Stimulated activated CD4-positive, alpha-beta T cell treated with anti-CD3 and anti-CD28 coated beads, Interleukin-4, amount 100 ng/mL, for 48 hours (primary cell): Measurements from ENCODE around the gene TMEM31.

ENCODE experiments used
- DNase-seq, 2 donors: peaks; one replicate each; pipeline ENCODE4 v3.0.0-alpha.2; 2020; ENCODE audit warnings: low read depth in 2 of 2

TMEM31 gene

GRCh38 chrX:103710609-103711008 lies at the start of gene TMEM31:
TSS of gene TMEM31 (plus strand) at chrX:103710909. CDS start at chrX:103712259, 1,350 bp downstream.
- no peak for DNase-seq

- DNase-seq: no peak
Measured at GRCh38 chrX:103663981-103664762, 46.5 kb upstream of the TMEM31 start.

- no peak for DNase-seq
Measured at GRCh38 chrX:103666202-103667107, 44.3 kb upstream of the TMEM31 start.

- no peak for DNase-seq
Measured at GRCh38 chrX:103669745-103670144, 41.0 kb upstream of the TMEM31 start.

GRCh38 chrX:103674531-103675454 lies 35.9 kb upstream of the TMEM31 start:
- DNase-seq: no peak

GRCh38 chrX:103678199-103678993 lies 32.3 kb upstream of the TMEM31 start:
- no peak for DNase-seq

- no peak for DNase-seq
Measured at GRCh38 chrX:103681443-103681842, 29.3 kb upstream of the TMEM31 start.

- DNase-seq: no peak
Measured at GRCh38 chrX:103685396-103685795, 25.3 kb upstream of the TMEM31 start.

GRCh38 chrX:103686199-103687072 lies 24.3 kb upstream of the TMEM31 start, which contains the start of gene MORF4L2:
TSS of gene MORF4L2 (minus strand) at chrX:103686699. CDS start at chrX:103677027, 9,672 bp downstream.
- DNase-seq: peak; percentile 57 to 77

GRCh38 chrX:103687073-103687695 lies 23.5 kb upstream of the TMEM31 start:
- peak; percentile 72 to 82 for DNase-seq

- peak; percentile 37 to 40 for DNase-seq
Measured at GRCh38 chrX:103687696-103688201, 23.0 kb upstream of the TMEM31 start.

- no peak for DNase-seq
Measured at GRCh38 chrX:103688946-103689345, 21.8 kb upstream of the TMEM31 start.

- DNase-seq: no peak
Measured at GRCh38 chrX:103691059-103691458, 19.6 kb upstream of the TMEM31 start.

- DNase-seq: no peak
Measured at GRCh38 chrX:103697687-103698086, 13.0 kb upstream of the TMEM31 start.

- DNase-seq: no peak
Measured at GRCh38 chrX:103699243-103699642, 11.5 kb upstream of the TMEM31 start.

GRCh38 chrX:103704863-103705262 lies 5.8 kb upstream of the TMEM31 start:
- DNase-seq: no peak

- no peak for DNase-seq
Measured at GRCh38 chrX:103716962-103717361, 6.3 kb downstream of the TMEM31 start.

GRCh38 chrX:103718120-103718519 lies 7.4 kb downstream of the TMEM31 start:
- no peak for DNase-seq

GRCh38 chrX:103722505-103722904 lies 11.8 kb downstream of the TMEM31 start:
- DNase-seq: no peak
